ENCODE data around the gene FRMD1. TPM values are rescaled to one million over a fixed set of nuclear protein-coding genes. Genes with fewer than 3 reads are reported as not detected.

FRMD1 gene
- total RNA-seq, 1 donor from 2014 or later = not detected

DNA sequence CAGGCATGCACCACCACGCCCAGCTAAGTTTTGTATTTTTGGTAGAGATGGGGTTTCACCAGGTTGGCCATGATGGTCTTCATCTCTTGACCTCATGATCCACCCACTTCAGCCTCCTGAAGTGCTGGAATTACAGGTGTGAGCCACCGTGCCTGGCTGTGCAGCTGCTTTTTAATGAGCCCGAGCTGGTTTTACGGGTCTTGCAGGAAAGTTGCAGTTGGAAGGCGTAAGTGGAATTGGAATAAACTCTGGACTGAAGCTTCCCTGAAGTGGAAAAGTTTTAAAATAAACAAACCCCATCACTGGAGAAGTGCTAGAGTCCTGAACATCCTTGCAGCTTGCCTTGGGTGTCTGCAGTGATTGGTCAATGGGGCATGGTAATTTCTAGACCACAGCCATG, 41.2 kb downstream of the FRMD1 start:
- Histone ChIP-seq H3K9ac (no peak overlapping the region), H3K4me3 (no peak overlapping the region), H3K27me3 (no peaks in the 10 kb centered on the region), H3K9me3 (ENCODE audit: low read depth) (peaks cover 21% of the 10 kb centered on the region), H3K79me2 (ENCODE audit: low read depth) (no peaks in the 10 kb centered on the region), H3K36me3 (no peaks in the 10 kb centered on the region), H3K4me1 (peaks cover 3% of the 10 kb centered on the region), H3F3A (ENCODE audit: low read depth) (peaks cover 34% of the 10 kb centered on the region), H2AFZ (replicated peaks) (no peak overlapping the region), H4K20me1 (ENCODE audit: low read depth) (no peaks in the 10 kb centered on the region), H3K4me2 (no peak overlapping the region), H3K27ac (no peak overlapping the region)
- H3K27me3 Mint-ChIP-seq (ENCODE audit: insufficient read depth, low read depth) = peaks cover 8% of the 10 kb centered on the region
- TF ChIP-seq EZH2 (IDR thresholded peaks at IDR 0.05) = no peak
- TF ChIP-seq CTCF (IDR thresholded peaks at IDR 0.05) = no peak
- H3K9me3 Mint-ChIP-seq = peaks cover 65% of the 10 kb centered on the region
- H3K4me1 Mint-ChIP-seq = peaks cover 2% of the 10 kb centered on the region
- no peak for DNase-seq (ENCODE audit: low spot score)
- no peak overlapping the region for H3K4me3 Mint-ChIP-seq
- H3K36me3 Mint-ChIP-seq = no peaks in the 10 kb centered on the region
- no peak overlapping the region for H3K27ac Mint-ChIP-seq

- no peaks in the 10 kb centered on the region for H3K27me3 ChIP-seq
- peaks cover 8% of the 10 kb centered on the region for H3K27me3 Mint-ChIP-seq (ENCODE audit: insufficient read depth, low read depth)
- peaks cover 3% of the 10 kb centered on the region for H3K4me1 ChIP-seq
- no peak overlapping the region for H3K4me2 ChIP-seq
- H3K27ac Mint-ChIP-seq = no peak overlapping the region
- H3K79me2 ChIP-seq (ENCODE audit: low read depth) = no peaks in the 10 kb centered on the region
- H3F3A ChIP-seq (ENCODE audit: low read depth) = peaks cover 34% of the 10 kb centered on the region
- no peaks in the 10 kb centered on the region for H3K36me3 Mint-ChIP-seq
- H3K4me3 ChIP-seq = no peak overlapping the region
- no peak overlapping the region for H3K4me3 Mint-ChIP-seq
- TF ChIP-seq EZH2phosphoT487 (IDR thresholded peaks at IDR 0.05) = no peak
- TF ChIP-seq CTCF (IDR thresholded peaks at IDR 0.05) = no peak
- no peak for TF ChIP-seq EZH2 (IDR thresholded peaks at IDR 0.05)
- no peak overlapping the region for H3K9ac ChIP-seq
- peak; percentile 43 for DNase-seq (ENCODE audit: low spot score)
- H3K9me3 Mint-ChIP-seq = peaks cover 65% of the 10 kb centered on the region
- H3K4me1 Mint-ChIP-seq = peaks cover 6% of the 10 kb centered on the region
- no peaks in the 10 kb centered on the region for H3K36me3 ChIP-seq
- H4K20me1 ChIP-seq (ENCODE audit: low read depth) = no peaks in the 10 kb centered on the region
- H3K27ac ChIP-seq = peak overlapping the region; percentile 11
- peaks cover 21% of the 10 kb centered on the region for H3K9me3 ChIP-seq (ENCODE audit: low read depth)
- H2AFZ ChIP-seq (replicated peaks) = no peak overlapping the region
Measured at GRCh38 chr6:168037242-168037641, 41.8 kb downstream of the FRMD1 start.

GRCh38 chr6:168035661-168036545, 43.1 kb downstream of the FRMD1 start:
- Histone ChIP-seq H3K4me1 (peaks cover 6% of the 10 kb centered on the region), H3K36me3 (no peaks in the 10 kb centered on the region), H3K79me2 (ENCODE audit: low read depth) (no peaks in the 10 kb centered on the region), H3K27me3 (no peaks in the 10 kb centered on the region), H3K4me3 (peak overlapping the region; percentile 17), H3K4me2 (peak overlapping the region; percentile 62), H4K20me1 (ENCODE audit: low read depth) (no peaks in the 10 kb centered on the region), H3K9ac (no peak overlapping the region), H3K9me3 (ENCODE audit: low read depth) (peaks cover 21% of the 10 kb centered on the region), H3K27ac (no peak overlapping the region), H2AFZ (replicated peaks) (no peak overlapping the region), H3F3A (ENCODE audit: low read depth) (peaks cover 34% of the 10 kb centered on the region)
- Mint-ChIP-seq H3K36me3 (no peaks in the 10 kb centered on the region), H3K9me3 (peaks cover 56% of the 10 kb centered on the region), H3K27ac (peak overlapping the region; percentile 46), H3K4me1 (peaks cover 19% of the 10 kb centered on the region), H3K4me3 (peak overlapping the region; percentile 81), H3K27me3 (ENCODE audit: insufficient read depth, low read depth) (peaks cover 10% of the 10 kb centered on the region)
- TF ChIP-seq CTCF (IDR thresholded peaks at IDR 0.05) (no peak), EZH2phosphoT487 (IDR thresholded peaks at IDR 0.05) (no peak)
- DNase-seq (ENCODE audit: low spot score) = peak; percentile 25

All from neural progenitor cell (in vitro differentiated cells).